ENCODE measurements around the gene SLC12A8.

GRCh38 chr3:125165948-125166553 is 46.5 kb downstream of the SLC12A8 start:
- TF ChIP-seq CTCF (IDR thresholded peaks at IDR 0.05) (no peak), POLR2A (IDR thresholded peaks at IDR 0.05) (no peak)
